Activated CD8-positive, alpha-beta memory T cell treated with anti-CD3 and anti-CD28 coated beads, Interleukin-2, amount 50 U/mL, for 48 hours (primary cell): ENCODE results near the gene ZEB1.
"Not testable (repeated sequence)": the region's sequence is repeated elsewhere in the genome, so short reads cannot be mapped to it uniquely, and the experiment has no call there.

Source experiments
- DNase-seq: peaks from one replicate; pipeline ENCODE4 v3.0.0-alpha.2; 2020

ZEB1 gene

DNA sequence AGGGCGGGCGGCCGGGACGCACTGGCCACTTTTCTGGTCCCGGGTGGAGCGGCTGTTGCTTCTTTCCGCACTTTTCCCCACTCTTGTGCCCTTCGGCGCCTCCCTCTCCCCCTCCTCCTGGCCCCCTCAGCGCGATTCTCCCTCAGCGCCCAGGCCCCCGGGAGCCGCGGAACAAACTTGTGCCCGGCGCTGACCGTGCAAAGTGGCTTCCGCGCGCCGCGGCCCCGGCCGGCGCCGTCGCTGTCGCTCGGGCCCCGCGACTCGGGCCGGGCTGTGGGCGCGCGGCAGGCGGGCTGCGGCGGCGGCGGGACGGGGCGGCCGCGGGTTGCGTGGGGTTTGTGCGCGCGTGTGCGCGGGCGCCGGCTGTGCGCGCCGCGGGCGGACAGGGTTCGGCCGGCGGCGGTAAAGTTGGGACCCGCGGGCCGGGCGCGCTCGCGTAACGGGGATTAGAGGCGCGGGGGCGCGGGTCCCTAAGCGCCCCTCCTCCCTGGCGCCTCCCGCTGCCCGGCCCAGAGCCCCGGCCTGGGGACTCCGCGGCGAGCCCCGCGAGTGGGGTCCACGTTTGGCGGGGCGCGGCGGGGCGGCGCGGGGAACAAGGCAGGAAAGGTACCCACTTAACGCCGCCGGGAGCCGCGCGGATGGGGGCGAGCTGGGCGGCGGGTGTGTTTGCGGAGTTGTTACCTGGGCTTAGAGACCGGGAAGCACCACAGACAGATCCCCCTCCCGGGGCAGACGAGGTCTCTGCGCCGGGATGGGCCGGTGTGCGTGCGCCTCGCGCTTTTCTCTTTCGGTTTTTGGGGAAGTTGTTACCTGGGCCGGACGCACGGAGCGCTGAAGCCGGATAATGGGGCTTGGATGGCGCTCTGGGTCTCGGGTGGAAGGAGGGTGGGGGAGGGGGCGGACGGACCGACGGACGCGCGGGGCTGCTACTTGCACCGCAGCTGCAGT lies 860 bp downstream of the ZEB1 start:
- DNase-seq: peak; percentile 74

DNA sequence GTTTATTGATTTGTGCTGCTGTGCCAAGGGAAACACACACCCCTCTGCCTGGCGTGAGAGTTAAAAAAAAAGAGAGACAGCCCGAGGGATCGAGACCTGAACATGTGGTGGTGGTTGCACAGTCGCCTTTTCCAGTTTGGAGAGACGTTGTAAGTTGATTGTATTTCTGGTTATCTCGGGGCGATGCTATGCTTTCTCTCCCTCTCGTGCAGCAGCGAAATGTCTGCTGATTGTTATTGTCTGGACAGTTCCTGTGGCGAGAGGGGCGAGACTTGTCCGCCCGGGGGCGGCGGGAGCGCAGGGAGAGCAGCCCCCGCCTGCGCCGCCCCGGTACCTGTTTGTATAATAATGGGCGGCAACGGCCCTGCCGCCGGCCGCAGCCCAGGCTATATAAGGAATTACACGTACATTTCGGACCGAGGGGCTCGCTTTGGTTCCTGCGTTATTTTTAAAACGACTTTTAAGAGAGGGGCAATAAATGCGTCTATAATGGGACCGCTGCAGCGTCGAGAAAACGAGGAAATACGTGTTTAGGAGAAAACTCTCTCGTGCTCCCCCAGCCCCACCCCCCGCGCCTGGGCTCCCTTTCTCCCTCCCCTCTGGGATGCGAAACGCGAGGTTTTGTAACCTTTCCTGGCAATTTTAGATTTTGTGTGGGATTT lies 1.7 kb downstream of the ZEB1 start:
- DNase-seq: peak; percentile 68

DNA sequence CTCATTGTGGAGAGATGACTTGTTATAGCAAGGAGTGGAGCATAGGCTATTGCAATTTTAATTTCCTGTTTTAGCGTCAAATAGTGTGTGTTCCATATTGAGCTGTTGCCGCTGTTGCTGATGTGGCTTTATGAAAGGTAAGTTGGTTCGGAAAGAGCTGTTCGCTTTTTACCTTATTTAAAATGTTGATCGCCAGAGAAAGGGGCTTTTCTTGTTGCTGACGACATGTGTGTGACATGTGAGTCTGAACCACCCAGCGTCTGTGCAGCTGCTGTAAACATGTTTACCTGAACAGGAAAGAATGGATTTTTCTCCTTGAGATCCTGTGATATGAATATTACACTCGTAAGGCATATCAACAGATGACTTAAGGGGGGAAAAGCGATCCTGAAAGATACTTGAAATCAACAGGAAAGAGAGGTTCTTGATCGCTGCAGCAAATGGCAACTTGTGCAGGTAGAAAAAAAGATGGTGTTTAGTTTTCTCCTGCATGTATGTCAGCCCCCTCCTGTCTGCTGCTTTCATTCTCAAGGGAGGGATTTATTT lies 2.5 kb downstream of the ZEB1 start:
- DNase-seq: no peak

DNA sequence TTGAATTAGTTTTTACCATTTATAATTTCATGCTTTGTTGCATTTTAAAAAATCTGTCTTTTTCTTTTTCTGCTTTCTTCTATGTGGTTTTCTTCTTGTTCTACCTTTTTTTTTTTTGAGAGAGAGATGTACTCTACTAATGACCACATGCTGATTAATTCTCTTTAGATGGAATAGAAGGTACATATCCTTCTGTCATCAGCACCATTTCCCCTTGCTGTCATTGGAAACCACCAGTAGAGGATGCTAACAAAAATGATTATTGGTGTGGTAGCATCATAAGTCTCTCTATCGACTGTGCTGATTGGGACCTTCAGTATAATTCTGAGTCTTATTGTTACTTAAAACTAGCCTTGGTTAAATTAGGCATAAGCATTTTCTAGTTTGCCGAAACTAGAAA lies 3.6 kb downstream of the ZEB1 start:
- DNase-seq: no peak

DNA sequence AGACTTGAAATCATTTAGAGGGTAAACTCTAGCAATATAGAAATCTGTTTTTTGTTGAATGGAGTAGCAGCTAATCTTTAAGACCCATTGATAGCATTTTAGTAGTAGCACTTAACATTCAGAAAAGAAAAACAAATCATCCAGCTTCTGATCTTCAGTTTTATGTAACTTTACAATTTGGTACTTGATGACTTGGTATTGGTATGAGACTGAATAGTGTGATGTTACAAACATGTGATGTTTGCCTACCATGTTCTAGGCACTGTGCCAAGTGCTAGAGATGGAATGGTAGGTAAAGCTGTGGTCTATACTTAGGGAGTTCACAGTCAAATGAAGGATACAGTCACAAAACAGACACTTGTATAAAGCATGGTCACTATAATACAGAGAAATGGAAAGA lies 21.3 kb downstream of the ZEB1 start:
- no peak for DNase-seq

DNA sequence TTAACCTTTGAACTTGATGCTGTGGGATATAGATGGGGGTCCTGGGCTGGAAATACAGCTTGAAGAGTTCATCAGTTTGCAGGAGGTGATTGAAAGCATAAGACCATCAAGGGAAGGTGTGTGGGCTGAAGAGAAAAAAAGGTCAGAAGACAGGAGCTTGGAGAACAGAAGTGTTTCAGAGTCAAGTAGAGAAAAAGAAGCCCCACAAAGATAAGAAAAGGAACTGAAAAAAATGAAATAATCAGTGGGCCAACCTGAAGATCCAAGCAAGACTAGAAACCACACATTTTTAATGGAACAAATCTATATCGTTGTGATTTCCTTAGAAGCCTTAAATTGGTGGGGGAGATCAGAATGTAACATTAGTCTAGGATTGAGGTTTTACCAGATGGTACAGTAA lies 22.5 kb downstream of the ZEB1 start:
- no peak for DNase-seq

DNA sequence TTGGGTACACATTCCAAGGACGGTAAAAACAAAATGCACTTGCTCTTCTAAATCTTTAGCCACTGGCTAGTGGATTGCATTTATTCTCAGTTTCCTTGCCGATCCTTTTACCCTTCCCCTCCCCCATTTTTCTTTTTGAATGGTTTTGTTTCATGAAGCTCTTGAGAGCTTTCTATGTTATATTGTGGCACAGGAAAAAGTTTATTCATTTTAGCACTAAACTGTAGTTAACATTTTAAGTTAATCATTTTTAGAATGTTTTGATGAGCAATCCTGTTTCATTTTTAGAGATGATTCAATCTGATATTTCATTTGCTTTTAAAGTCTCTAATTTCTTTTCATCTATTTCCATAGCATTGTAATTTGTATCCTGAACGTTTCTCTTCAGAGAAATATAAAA lies 24.0 kb downstream of the ZEB1 start:
- DNase-seq: no peak

DNA sequence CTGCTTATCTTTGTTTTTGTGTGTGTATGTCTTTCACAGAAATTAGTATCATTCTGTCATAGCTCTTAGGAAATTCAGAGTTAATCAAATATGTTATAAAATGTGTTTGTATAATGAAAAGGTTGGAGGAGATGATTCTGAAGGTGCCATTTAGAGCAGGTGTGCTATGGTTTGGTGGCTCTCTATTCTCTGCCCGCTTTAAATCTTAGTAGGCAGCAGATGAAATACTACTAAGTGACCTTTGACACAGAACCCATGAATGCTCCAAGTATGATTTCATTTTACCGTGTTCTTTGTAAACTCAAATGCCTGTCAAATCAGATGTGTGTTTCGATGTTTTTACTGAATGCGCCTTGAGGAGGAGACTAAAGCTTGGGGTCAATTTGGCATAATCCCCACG lies 24.5 kb downstream of the ZEB1 start:
- DNase-seq: no peak

DNA sequence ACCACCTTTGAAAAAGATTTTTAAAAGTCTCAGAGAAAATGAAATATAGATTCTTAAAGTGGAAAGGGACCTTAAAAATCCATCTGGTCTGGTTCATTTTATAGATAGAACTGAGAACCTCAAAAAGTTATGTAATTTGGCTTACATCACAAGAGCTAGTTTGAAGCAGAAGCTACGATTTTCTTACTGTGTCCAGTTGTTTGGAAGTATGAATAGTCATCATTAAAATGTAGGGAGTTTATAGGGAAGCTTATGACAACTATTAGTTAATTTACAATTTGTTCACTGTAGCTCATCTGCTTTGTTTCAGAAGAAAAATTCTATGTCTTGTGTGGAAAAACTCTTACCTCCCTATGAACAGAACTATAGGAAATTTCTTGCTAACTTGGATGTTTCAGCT lies 26.9 kb downstream of the ZEB1 start:
- no peak for DNase-seq

DNA sequence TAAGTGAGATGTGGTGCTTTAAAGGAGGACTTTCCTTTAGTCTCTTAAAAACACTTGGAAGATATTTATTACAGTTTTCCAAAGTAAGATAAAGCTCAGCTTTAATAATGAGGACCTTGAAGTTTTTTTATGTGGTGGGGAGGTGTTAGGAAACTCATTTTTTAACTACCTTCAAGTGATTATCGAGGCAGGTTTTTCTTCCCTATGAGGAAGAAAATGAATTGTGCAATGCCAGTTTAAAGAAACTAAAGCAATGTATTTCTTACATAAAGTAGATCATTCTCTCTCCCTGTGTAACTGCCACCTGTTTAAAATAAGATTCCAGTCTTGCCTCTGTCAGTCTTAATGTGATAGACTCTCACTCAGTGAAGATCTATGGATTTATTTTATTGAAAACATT lies 27.9 kb downstream of the ZEB1 start:
- DNase-seq: no peak

DNA sequence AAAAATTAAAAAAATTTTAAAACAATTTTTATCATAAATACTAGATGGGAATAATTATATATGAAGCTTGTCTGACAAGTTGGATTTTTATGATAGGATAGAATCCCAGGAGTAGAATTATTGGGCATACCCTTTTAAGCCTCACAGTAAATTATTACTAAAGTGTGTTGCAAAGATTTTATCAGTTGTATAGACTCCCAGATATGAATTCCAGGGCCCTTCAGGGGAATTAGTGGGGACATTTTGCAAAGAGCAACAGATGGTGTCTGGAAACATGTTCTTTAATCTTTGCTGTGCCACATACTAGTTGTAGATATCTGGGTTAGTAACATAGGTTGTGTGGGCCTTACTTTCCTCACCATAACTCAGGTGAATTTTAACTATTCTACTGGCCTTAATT lies 28.7 kb downstream of the ZEB1 start:
- DNase-seq: no peak

DNA sequence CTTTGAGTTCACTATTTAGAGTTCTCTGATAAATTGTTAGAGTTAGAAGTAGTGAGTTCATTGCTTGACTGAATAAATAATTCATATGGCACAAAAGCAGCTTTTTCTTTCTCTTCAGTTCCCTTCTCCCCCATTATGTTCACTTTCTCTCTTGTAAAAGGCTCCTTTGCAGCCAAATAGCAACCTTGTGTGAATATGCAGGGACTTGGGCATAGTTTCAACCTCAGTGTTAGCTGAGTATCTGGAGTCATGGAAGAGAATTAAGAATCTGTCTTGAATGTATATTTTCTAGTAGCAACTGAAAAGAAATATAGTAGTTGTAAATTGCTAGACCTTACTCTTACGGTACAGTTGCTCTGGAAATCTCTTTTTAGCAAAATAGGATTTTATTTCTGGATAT lies 31.9 kb downstream of the ZEB1 start:
- no peak for DNase-seq

DNA sequence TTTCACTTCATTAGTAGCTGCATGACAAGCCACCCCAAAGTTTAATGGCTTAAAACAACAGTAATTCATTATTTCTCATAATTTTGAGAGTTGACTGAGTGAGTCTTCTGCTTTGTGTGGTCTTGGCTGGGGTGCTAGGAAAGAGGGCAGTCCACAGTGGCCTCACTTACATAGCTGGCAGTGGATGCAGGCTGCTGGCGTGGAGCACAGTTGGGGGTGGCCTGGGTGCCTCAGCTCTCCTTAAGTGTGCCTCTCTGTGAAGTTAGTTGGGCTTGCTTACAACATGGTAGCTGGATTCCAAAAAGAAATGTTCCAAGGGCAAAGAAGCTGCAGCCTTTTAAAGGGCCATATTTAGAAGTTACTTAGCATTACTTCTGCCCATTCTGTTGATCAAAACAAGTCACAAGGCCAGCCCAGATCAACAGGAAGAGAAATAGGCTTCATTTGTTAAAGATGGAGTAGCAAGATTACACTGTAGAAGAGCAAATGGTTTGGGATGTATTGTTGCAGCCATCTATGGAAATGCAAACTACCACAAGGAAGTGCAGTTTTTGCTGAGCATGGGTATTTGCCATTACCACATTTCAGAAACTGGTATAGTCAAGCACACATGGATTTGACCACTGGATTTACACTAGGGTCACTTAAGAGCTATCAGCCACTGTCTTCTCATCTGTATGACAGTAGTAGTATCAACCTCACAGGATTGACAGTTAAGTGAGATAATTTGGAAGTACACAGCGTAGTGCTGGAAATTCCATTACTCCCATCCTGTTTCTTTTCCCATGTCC lies 33.6 kb downstream of the ZEB1 start:
- DNase-seq: no peak

DNA sequence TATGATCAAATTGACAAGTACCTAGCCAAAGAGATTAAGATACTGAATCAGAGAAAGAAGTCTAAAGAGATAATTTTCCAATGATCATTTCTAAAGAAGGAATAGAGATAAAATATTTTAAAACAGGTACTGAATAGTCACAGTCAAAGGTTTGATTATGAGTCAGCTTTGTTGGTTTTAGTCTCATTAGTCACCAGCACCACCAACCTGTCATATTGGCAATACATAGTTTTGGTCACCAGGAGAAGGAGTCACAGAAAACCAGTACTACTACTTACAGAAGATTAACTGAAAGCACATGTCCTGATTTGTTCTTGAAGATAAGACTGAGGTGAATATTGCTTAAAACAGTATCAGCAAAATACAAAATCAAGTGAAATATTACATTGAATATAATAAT lies 34.6 kb downstream of the ZEB1 start:
- no peak for DNase-seq

DNA sequence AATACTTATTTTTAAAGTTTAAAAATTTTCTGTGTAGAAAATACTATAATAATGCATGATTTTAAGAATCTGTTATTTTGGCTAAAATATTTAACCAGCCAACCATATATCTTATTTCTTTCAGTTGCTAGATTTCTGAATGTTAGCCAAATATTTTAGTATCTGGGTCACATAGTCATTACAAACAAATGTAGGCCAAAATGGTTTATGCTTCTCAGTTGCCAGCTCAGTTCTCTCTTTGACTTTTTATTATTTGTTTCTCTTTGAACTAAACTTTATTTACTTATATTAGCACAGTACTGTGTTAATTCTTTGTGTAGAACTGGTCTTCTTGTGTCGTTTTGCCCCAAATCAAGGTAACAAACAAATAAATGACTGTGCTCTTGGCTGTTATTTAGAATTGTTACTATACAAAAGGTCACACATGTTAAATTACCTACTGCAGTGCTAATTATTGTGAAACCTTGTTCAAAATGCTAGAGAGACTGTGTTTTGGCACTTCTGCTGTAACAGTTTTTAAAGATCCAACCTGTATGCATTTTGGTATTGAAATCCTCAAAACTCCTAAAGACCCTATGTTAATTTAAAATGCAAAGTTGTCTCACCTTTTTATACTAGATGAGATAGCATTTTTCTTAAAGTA lies 39.8 kb downstream of the ZEB1 start:
- no peak for DNase-seq

DNA sequence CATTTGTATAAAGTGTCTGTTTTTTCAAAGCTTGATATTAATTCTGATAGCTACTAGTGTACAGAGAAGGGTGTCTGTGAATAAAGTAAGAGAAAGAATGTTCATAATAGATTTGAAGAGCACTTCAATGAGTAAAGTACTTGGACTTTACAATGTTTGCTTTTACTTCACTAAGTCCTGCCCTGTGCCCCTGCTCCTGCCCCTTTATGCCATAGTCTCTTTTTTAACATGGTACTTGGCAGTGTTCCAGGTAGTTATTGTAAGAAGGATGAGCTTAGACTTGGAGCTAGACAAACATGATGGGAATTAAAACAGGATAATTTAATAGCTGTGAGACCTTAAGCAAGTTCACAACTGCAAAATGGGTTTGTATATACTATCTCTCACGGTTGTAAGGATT lies 41.0 kb downstream of the ZEB1 start:
- no peak for DNase-seq

DNA sequence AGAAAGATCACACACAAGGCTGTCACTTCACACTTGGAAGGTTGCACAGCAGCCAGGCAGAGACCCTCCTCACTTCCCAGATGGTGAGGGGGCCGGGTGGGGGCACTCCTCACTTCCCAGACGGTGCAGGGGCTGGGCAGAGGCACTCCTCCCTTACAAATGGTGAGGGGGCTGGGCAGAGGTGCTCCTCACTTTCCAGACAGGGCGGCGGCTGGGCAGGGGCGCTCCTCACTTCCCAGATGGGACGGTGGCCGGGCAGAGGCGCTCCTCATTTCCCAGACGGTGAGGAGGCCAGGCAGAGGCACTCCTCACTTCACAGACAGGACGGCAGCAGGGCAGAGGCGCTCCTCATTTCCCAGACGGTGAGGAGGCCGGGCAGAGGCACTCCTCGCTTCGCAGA lies 42.5 kb downstream of the ZEB1 start:
- DNase-seq: not testable (repeated sequence)

DNA sequence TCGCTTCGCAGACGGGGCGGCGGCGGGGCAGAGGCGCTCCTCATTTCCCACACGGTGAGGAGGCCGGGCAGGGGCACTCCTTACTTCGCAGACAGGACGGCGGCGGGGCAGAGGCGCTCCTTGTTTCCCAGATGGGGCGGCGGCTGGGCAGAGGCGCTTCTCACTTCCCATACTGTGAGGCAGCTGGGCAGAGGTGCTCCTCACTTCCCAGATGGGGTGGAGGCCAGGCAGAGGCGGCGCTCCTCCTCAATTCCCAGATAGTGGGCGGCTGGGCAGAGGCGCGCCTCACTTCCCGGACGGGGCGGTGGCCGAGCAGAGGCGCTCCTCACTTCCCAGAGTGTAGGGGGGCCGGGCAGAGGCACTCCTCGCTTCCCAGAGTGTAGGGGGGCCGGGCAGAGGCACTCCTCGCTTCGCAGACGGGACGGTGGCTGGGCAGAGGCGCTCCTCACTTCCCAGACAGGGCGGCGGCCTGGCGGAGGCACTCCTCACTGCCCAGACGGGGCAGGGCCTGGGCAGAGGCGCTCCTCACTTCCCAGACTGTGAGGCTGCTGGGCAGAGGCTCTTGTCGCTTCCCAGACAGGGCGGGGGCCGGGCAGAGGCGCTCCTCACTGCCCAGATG lies 43.1 kb downstream of the ZEB1 start:
- no peak for DNase-seq

DNA sequence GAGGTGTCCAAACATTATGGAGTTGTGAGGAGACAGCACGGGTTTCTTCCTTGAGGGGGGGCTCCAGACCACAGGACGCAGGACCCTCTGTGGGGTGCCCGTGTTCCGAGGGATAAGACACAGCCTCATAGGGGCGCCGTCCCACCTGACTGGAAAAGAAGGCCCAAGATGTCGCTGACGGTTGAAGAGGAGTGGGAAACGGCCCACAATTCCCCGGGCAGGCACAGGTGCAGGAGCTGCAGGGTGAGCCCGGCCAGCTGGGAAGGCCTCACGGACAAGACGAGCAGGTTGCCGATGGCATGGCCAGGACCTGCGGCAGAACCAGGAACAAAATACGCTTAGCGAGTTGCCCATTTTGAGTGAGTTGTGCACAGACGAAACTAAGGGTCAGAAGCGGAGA lies 44.7 kb downstream of the ZEB1 start:
- DNase-seq: not testable (repeated sequence)

DNA sequence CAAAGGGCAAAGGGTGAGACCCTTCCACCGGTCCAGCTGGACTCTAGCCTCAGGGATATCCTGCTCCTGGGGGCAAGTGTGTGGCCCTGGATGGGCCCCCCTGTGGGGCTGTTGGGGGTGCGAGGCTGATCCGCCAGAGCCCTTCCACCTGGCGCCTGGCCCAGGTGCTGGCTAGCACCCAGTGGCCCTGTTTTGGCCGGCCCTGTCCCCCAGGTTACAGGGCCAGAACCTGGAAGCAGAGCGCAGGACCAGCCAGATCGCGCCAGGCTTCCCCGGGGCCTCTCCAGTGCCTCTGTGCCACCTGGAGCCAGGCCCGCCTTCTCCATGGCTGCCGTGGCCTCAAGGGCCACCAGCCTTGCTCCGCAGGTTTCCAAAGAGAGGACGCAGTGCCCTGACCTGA lies 45.2 kb downstream of the ZEB1 start:
- DNase-seq: not testable (repeated sequence)

DNA sequence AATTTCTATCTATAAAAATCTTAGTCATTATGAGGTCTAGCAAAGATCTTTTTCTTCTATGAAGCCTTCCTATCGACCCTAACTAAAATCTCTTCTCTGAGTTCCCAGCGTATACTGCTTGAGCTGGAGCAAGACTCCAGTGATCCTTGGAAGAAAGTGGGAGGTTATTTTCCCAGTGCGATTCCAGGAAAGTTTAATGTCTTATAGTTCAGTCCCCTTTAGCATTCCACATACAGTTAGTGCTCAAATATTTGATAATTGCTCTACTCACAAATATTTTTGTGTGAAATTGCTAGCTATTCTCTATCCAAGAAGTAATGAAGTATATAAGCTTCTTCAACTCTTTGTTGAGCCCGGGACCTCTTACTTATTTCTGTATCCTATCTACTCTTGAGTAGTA lies 47.7 kb downstream of the ZEB1 start:
- no peak for DNase-seq

DNA sequence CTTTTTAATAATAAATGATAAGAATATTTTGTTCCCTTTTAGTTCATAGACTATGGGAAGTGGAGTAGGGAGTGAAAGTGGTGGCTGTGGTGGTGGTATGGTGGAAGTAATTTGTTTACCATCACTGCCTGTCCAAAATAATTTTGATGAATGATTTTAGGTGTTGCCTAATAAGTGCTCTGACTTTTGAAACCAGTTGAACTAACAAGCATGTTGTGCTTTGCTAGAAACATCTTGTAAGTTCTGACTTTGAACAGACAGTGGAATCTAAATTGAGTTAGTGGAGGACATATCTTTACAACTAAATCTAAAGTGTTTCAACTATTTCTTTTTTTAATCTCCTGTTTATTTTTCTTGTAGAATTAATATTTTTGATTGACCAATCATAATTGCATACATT lies 49.7 kb downstream of the ZEB1 start:
- DNase-seq: no peak
